Left renal cortex interstitium (tissue), 4 donors: ENCODE data around the gene MAMDC4. TPM values are rescaled to one million over a fixed set of nuclear protein-coding genes. Genes with fewer than 3 reads are reported as not detected.
"Not testable (repeated sequence)": the region's sequence is repeated elsewhere in the genome, so short reads cannot be mapped to it uniquely, and the experiment has no call there.

Experiments used
- DNase-seq, 4 donors: peaks; one replicate each; pipeline ENCODE4 v3.0.0-alpha.2; 2013; ENCODE audit warnings: low read depth in 4 of 4, low spot score in 2 of 4, missing footprints in 1 of 4
- polyA plus RNA-seq, 4 donors: library from polyadenylated mRNA; unstranded; fragments of 120-200 nt; gene quantifications; one replicate each; pipeline ENCODE4 v1.2.1, GENCODE V29; 2013; ENCODE audit not compliant: insufficient read length in 4 of 4

Gene MAMDC4
- polyA plus RNA-seq, 4 donors: 3.5 to 13.4 (median 8.9) TPM

GRCh38 chr9:136882947-136883283 lies 30.8 kb downstream of the MAMDC4 start:
- not testable (repeated sequence) for DNase-seq

GRCh38 chr9:136883670-136884069 lies 31.5 kb downstream of the MAMDC4 start:
- DNase-seq: not testable (repeated sequence)

- peak; percentile 87 to 96 (median 94) for DNase-seq
Observed at GRCh38 chr9:136885950-136886578, 33.9 kb downstream of the MAMDC4 start, which contains the start of gene TRAF2. Gene TRAF2, plus strand, starts transcription at chr9:136886516. Its CDS starts 12,225 bp downstream, at chr9:136898741.

DNA sequence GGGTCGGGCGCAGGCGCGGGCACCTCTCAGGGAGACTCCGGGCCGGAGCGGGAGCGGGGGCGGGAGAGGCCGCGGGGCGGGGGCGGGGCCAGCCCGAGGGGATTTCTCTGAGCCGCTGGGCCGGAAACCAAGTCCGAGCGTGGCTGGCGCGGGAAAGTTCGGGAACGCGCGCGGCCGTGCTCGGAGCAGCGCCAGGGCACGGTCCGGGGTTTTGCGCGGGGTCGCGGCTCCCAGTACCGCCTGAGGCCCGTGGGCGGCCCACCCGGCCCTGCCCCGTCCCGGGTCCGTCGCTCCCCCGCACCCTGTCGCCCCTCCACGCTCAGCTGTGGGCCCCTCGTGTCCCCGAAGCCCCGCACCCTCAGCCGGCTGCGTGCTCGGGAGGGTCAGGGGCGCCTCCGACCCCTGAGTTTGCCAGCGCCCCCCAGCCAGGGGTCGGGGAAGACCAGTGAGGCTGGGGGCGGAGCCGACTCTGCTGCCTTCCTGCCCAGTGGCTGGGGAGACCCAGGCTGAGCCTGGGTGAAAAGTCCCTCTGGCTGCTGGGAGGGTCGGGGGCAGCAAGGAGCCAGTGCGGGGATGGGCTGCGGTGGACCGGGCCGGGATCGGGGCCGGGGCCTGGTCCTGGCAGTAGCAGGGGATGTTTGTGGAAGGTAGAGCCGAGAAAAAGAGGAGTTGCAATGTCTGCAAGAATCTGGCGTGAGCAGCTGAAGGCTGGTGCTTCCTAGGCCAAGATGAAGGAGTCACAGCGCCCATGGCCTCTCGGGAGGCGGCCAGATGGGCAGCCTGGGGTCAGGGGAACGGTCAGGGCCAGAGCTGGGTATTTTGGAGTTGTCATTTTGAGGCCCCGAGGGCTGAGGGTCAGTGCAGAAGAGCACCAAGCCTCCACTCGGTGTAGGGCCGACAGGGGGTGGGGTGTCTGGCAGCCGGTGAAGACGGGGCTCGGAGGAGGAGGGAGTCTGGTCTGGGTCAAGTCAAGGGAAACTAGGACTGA lies 34.8 kb downstream of the MAMDC4 start:
- DNase-seq: no peak

DNA sequence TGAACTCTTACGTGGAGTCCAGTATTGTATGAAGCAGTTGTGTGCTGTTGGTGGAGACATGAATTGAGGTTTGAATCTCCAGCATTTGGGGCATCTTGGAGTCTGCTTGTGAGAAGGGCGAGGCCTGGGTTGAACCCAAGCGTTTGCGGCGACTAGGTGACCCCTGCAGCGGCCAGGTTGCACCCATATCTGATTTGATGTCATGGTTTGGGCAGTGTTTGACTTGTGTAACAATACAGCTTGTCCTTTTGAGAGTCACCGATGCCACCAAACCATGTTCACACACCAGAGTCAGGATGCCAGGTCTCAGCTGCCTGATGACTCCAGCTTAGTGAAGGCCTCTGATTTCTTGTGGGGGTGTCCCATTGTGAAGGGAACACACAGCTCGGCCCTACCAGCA lies 36.3 kb downstream of the MAMDC4 start:
- DNase-seq: no peak

GRCh38 chr9:136889858-136890257 lies 37.7 kb downstream of the MAMDC4 start:
- no peak for DNase-seq

GRCh38 chr9:136890661-136891060 lies 38.5 kb downstream of the MAMDC4 start:
- no peak for DNase-seq

GRCh38 chr9:136896027-136896426 lies 43.9 kb downstream of the MAMDC4 start:
- no peak for DNase-seq

GRCh38 chr9:136898483-136899100 lies 46.4 kb downstream of the MAMDC4 start:
- no peak for DNase-seq

DNA sequence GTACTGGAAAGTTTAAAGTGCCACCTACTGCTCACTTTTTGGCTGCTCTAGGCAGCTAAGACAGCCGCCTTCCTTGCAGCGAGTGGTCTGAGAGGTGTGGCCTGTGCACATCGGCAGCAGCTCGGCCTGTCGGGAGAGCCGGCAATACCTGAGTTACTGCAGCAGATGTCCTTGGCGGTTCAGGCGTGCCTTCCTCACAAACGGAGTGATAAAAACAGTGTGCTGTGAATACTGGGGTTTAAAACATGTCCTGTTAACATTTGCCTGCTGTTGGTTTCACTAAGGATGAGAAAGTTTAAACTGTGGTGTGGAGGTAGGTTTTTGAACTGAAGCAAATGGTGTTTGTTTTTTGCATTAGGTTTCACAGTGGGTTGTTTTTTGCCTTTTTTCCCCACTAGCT lies 47.0 kb downstream of the MAMDC4 start:
- DNase-seq: no peak

- DNase-seq: no peak
Observed at GRCh38 chr9:136900556-136900955, 48.4 kb downstream of the MAMDC4 start.

- DNase-seq: no peak
Observed at GRCh38 chr9:136900988-136901515, 48.9 kb downstream of the MAMDC4 start.

DNA sequence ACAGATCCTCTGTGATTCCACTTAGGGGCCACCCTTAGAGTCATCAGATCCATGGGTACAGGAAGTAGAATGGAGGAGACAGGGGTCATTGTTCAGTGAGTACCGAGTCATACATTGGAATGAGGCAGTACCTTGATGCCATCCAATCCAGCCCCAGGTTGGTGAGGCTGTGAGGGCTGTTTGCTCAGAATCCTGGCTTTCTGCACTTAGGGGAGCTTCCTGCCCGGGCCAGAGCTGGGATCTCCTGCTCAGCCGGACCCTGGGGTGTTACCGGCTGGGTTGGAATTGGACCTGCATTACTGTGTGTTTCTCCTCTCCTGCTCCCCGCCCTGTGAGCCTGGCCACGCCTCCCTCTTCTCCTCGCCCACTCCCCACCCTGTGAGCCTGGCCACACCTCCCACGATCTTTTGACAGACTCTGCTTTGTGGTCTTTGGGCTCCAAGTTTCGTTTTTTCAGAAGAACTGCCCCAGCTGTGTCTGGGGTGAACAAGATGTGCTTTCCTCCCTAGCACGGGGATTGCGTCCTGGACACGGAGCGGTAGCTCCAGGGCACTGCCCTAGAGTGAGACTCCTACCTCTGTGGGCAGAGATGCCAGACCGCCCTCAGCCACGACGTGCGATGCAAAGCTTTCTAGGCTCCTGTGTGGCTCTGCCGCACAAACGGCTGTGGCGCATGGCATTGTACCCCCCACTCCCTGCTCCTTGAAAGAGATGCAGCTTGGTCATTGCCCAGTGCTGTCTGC lies 49.5 kb downstream of the MAMDC4 start:
- DNase-seq: no peak

DNA sequence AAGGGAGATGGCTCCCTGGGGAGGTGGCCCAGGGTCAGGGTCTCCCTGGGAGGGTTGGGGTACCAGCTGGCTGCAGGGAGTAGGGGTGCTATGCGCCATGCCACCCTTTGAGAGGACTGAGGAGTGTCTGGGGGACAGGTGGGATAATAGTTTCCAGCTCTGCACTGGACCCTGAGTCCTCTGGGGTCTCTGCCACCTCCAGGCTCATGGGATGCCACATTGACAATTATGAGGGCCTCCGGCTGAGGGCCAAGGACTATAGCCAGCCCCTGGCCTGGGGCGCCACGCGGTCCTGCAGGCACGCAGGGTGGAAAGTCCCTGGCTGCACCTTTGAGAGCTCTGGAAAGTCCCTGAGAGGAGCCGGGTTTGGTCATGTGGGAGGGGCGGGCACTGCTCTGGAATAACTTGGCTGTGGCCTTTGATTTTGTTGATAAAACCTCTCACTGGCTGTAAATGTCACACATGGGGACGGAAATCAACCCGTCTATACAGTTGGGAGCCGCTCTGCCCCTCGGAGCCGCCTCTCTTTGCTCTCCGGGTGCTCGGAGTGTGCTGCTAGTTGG lies 50.2 kb downstream of the MAMDC4 start:
- DNase-seq: no peak

DNA sequence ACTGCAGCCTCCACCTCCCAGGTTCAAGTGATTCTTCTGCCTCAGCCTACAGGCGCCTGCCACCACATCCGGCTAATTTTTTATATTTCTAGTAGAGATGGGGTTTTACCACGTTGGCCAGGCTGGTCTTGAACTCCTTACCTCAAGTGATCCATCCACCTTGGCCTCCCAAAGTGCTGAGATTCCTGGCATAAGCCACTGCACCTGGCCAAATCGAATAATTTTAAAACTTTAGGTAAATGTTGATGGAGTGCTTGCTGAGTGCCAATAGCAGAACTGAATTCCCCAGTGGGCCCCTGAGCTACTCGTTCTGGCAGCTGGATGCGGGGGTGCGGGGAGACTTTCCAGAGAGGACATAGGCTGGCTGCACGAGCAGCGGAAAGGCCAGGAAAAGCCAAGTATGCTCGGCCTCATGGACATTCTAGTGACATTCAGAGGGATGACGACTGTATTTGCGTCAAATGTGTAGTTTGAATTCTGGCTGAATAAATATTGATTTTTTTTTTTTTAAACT lies 51.0 kb downstream of the MAMDC4 start:
- DNase-seq: no peak

DNA sequence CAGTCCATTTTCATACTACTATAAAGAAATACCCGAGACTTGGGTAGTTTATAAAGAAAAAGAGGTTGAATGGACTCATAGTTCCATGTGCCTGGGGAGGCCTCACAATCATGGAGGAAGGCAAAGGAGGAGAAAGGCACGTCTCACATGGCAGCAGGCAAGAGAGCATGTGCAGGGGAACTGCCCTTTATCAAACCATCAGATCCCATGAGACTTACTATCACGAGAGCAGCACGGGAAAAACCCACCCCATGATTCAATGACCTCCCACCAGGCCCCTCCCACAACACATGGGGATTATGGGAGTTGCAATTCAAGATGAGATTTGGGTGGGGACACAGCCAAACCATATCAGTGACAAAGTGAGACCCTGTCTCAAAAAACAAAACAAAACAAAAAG lies 54.1 kb downstream of the MAMDC4 start:
- DNase-seq: no peak

DNA sequence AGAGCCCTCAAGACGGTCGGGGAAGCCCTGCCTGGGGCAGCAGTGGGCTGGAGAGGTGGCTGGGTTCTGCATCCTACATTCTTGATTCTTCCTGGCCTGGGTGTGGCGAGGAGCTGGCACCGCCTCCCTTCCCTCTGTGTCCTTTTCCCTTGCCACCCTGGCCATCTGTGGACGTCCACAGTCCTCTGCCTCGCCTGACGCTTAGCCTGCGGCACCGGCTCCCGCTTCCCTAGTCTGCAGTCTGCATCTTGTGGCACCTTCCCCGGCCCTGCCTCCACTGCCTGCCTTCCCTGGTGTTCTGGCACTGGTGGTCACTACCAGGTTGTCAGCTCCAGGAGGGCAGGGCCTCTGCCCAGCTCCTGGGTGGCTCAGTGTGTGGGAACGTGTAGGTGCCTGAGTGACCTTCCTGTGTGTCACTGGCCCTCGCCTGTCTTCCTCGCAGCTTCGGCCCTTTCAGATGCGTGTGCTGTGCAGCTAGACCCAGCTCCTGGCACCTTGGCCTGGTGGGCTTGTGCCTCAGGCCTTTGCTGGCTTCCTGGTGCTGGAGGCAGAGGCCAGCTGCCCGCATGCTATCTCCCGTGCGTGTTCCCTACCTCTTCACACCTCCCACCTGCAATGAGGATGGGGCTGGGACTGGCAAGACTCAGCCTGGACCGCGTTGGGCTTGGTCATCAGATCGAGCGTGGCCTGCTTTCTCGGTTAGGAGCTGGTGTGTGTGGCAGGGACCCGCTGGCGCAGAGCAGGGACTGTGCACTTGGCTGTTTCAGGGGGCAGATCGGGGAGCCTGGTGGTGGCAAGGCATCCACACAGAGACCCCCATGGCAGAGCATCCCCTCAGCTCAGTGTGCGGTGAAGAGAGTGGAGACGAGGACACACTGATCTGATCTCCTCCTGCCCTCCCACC lies 55.1 kb downstream of the MAMDC4 start:
- DNase-seq: no peak
